Lung microvascular endothelial cell (primary cell): ENCODE results near the gene TUBA8. TPM values are rescaled to one million over a fixed set of nuclear protein-coding genes. Genes with fewer than 3 reads are reported as not detected.
"Not testable (repeated sequence)": the region's sequence is repeated elsewhere in the genome, so short reads cannot be mapped to it uniquely, and the experiment has no call there.

Source experiments
- DNase-seq, 2 donors: peaks; one replicate each; pipeline versions ENCODE4 v3.0.0 to v3.0.0-alpha.2; 2010; ENCODE audit warnings: low read depth in 2 of 2
- total RNA-seq: library from RNA; depleted of rRNA; stranded (reverse); fragments of >200 nt; gene quantifications from 2 replicates; pipeline ENCODE4 v1.2.1, GENCODE V29; 2014

TUBA8 gene
- total RNA-seq, 1 donor from 2014 or later = 0.20 TPM

- DNase-seq = no peak
These were observed 16.0 kb downstream of the TUBA8 start for GRCh38 chr22:18126606-18127005.

- no peak for DNase-seq
These were observed 19.4 kb downstream of the TUBA8 start for GRCh38 chr22:18130018-18130417.

- DNase-seq = no peak
These were observed 20.3 kb downstream of the TUBA8 start for GRCh38 chr22:18130699-18131429.

GRCh38 chr22:18133452-18133851 lies 22.8 kb downstream of the TUBA8 start:
- DNase-seq = no peak

GRCh38 chr22:18136563-18137320 lies 26.1 kb downstream of the TUBA8 start:
- DNase-seq = no peak

- not testable (repeated sequence) for DNase-seq
These were observed 30.4 kb downstream of the TUBA8 start for GRCh38 chr22:18141004-18141403.

- no peak for DNase-seq
These were observed 33.5 kb downstream of the TUBA8 start for GRCh38 chr22:18144105-18144504.

- no peak for DNase-seq
These were observed 35.2 kb downstream of the TUBA8 start for GRCh38 chr22:18145676-18146388.

GRCh38 chr22:18146389-18146753 lies 35.8 kb downstream of the TUBA8 start:
- no peak for DNase-seq

- no peak for DNase-seq
These were observed 37.2 kb downstream of the TUBA8 start for GRCh38 chr22:18147791-18148190.

- no peak for DNase-seq
These were observed 37.8 kb downstream of the TUBA8 start for GRCh38 chr22:18148293-18148965.

GRCh38 chr22:18152519-18152918 lies 41.9 kb downstream of the TUBA8 start:
- no peak for DNase-seq

GRCh38 chr22:18154821-18155390 lies 44.3 kb downstream of the TUBA8 start:
- DNase-seq = no peak

- not testable (repeated sequence) for DNase-seq
These were observed 44.9 kb downstream of the TUBA8 start for GRCh38 chr22:18155546-18155945.

GRCh38 chr22:18156878-18157713 lies 46.5 kb downstream of the TUBA8 start:
- peak; percentile 89 to 93 for DNase-seq

- no peak for DNase-seq
These were observed 47.1 kb downstream of the TUBA8 start for GRCh38 chr22:18157714-18158028.

- not testable (repeated sequence) for DNase-seq
These were observed 50.0 kb downstream of the TUBA8 start for GRCh38 chr22:18160641-18161040.

- not testable (repeated sequence) for DNase-seq
These were observed 53.2 kb downstream of the TUBA8 start for GRCh38 chr22:18163843-18164242.

- not testable (repeated sequence) for DNase-seq
These were observed 54.0 kb downstream of the TUBA8 start for GRCh38 chr22:18164584-18164983.

GRCh38 chr22:18165356-18165755 lies 54.7 kb downstream of the TUBA8 start:
- not testable (repeated sequence) for DNase-seq

- not testable (repeated sequence) for DNase-seq
These were observed 59.7 kb downstream of the TUBA8 start for GRCh38 chr22:18170284-18170683.
